K562 (cell line): ENCODE data around the gene EN1. TPM values are rescaled to one million over a fixed set of nuclear protein-coding genes. Genes with fewer than 3 reads are reported as not detected.

Experiments
- ATAC-seq: fragments of 200-7000 bp; cut with Tn5 transposase; 3 replicates; pipeline ENCODE4 v1.9.1; 2020; ENCODE audit warnings: moderate library complexity
- BruUV-seq: library from RNA; stranded (reverse); fragments of 400-500 nt; replicated peaks from 2 replicates; lab custom pipeline; 2021; lab: Mats Ljungman, UMichigan
- CTCF ChIA-PET: fragments of 300-600 bp; formaldehyde crosslinking; extraction: SDS; loops from one replicate; lab custom pipeline; 2021; ENCODE audit warnings: low intra/inter-chr PET ratio; lab: Yijun Ruan, JAX
- POLR2A ChIA-PET: fragments of 300-600, 350-650 bp; sonication (Branson Sonifier 250); formaldehyde crosslinking; extraction: SDS; loops from one replicate; lab custom pipeline; 2021; ENCODE audit warnings: antibody characterized with exemption, inconsistent platforms; lab: Yijun Ruan, JAX
- DNase-seq, 4 experiments: peaks; one replicate each; pipeline versions ENCODE4 v3.0.0 to v3.0.0-alpha.2; 2011 to 2018; ENCODE audit warnings: low spot score in 3 of 4, mixed read lengths in 3 of 4; ENCODE audit errors: extremely low read depth in 1 of 4
- FAIRE-seq: peaks from 2 replicates; lab custom pipeline; 2011; peaks lifted over from hg19 to GRCh38; lab: Jason Lieb, UNC
- H2AFZ ChIP-seq: 2 replicates; pipeline ENCODE4 v1.6.0; 2011; ENCODE audit warnings: low read depth, low read length, control low read depth, inconsistent platforms
- H3K27ac ChIP-seq: fragments of 200-600 bp; 3 replicates; pipeline ENCODE4 v1.8.0; 2011; ENCODE audit warnings: low read depth, mild to moderate bottlenecking, control low read depth, inconsistent platforms, low read length, moderate library complexity, mixed read lengths; ENCODE audit errors: extremely low read depth
- H3K27me3 ChIP-seq, 2 experiments: fragments of 300-600 bp in 1 of 2; 2 replicates in 1 of 2; 3 replicates in 1 of 2; pipeline versions ENCODE4 v1.6.0 to v1.8.0; 2011; ENCODE audit warnings: inconsistent platforms in 2 of 2, low read length in 2 of 2, mild to moderate bottlenecking in 1 of 2, mixed read lengths in 1 of 2, moderate library complexity in 1 of 2; ENCODE audit not compliant: control insufficient read depth in 2 of 2, insufficient read depth in 2 of 2
- H3K36me3 ChIP-seq: fragments of 300-600 bp; 3 replicates; pipeline ENCODE4 v1.8.0; 2011; ENCODE audit warnings: mild to moderate bottlenecking, low read length, inconsistent platforms; ENCODE audit not compliant: control insufficient read depth, insufficient read depth
- H3K4me1 ChIP-seq, 2 experiments: fragments of 200-600 bp in 1 of 2; replicated peaks in 1 of 2; 2 replicates in 1 of 2; 3 replicates in 1 of 2; pipeline versions ENCODE4 v1.5.1 to v1.8.0; 2011; ENCODE audit warnings: inconsistent platforms in 2 of 2, low read length in 2 of 2, mild to moderate bottlenecking in 1 of 2, mixed read lengths in 1 of 2, moderate library complexity in 1 of 2; ENCODE audit not compliant: control insufficient read depth in 2 of 2, insufficient read depth in 2 of 2
- H3K4me2 ChIP-seq: 2 replicates; pipeline ENCODE4 v1.6.1; 2011; ENCODE audit warnings: low read length, control low read depth, inconsistent platforms, mixed read lengths; ENCODE audit not compliant: insufficient read depth
- H3K4me3 ChIP-seq: fragments of 200-600 bp; sonication (generic), shearing (Covaris generic); 2 replicates; pipeline ENCODE4 v1.5.1; 2016; ENCODE audit warnings: control low read depth, inconsistent platforms
- H3K79me2 ChIP-seq: fragments of 200-600 bp; 3 replicates; pipeline ENCODE4 v1.8.0; 2011; ENCODE audit warnings: low read length, inconsistent platforms; ENCODE audit not compliant: control insufficient read depth, insufficient read depth
- H3K9ac ChIP-seq, 2 experiments: 2 replicates each; pipeline versions ENCODE4 v1.6.0 to v1.6.1; 2011; ENCODE audit warnings: low read depth in 2 of 2, low read length in 2 of 2, control low read depth in 1 of 2, inconsistent platforms in 1 of 2, mild to moderate bottlenecking in 1 of 2, mixed read lengths in 1 of 2; ENCODE audit not compliant: insufficient read depth in 1 of 2
- H3K9me1 ChIP-seq: one replicate; pipeline ENCODE4 v1.6.0; 2011; ENCODE audit warnings: inconsistent platforms, mild to moderate bottlenecking, low read length, moderate library complexity; ENCODE audit not compliant: control insufficient read depth, insufficient read depth
- H3K9me3 ChIP-seq: replicated peaks from 2 replicates; pipeline ENCODE4 v1.5.1; 2011; ENCODE audit warnings: low read depth, low read length, inconsistent platforms; ENCODE audit not compliant: control insufficient read depth, insufficient read depth
- H4K20me1 ChIP-seq: replicated peaks from 2 replicates; pipeline ENCODE4 v1.6.1; 2011; ENCODE audit warnings: low read length, inconsistent platforms, mixed read lengths; ENCODE audit not compliant: control insufficient read depth, insufficient read depth
- MBD1 ChIP-seq: fragments of 250-450 bp; sonication (Bioruptor Pico); IDR thresholded peaks from 2 replicates; pipeline ENCODE4 v1.8.0; 2022; ENCODE audit warnings: inconsistent platforms
- MTA3 ChIP-seq: fragments of 450-650 bp; formaldehyde crosslinking; IDR thresholded peaks from 2 replicates; pipeline ENCODE4 v1.6.1; 2017; ENCODE audit warnings: mild to moderate bottlenecking, borderline replicate concordance
- TAF1 ChIP-seq: IDR thresholded peaks from 2 replicates; pipeline ENCODE4 v1.6.1; 2011; ENCODE audit warnings: mild to moderate bottlenecking, low read length, moderate library complexity; ENCODE audit not compliant: insufficient read depth, control insufficient read depth, severe bottlenecking; ENCODE audit errors: extremely low read depth
- USF2 ChIP-seq: sonication (generic); formaldehyde crosslinking; IDR thresholded peaks from 2 replicates; pipeline ENCODE4 v1.5.0; 2020; ENCODE audit warnings: missing genetic modification reagents
- ZNF282 ChIP-seq: sonication (generic); formaldehyde crosslinking; IDR thresholded peaks from 2 replicates; pipeline ENCODE4 v1.8.1; 2023; ENCODE audit warnings: missing genetic modification reagents
- ZNF316 ChIP-seq: fragments of 450-650 bp; IDR thresholded peaks from 2 replicates; pipeline ENCODE4 v1.6.1; 2016
- WGBS: fragments of 100-300 bp; shearing (Covaris generic); methylation state at CpG from one replicate; pipeline ENCODE4 v1.1.6; 2016; ENCODE audit warnings: low coverage, mixed read lengths; ENCODE audit not compliant: insufficient coverage; ENCODE audit errors: missing lambda C conversion rate; 5-methylcytosine and 5-hydroxymethylcytosine counted together
- in situ Hi-C: fragments of 300-500 bp; cut with MboI; formaldehyde crosslinking; loops from 4 replicates; pipeline ENCODE4 v1.15.0; 2018; ENCODE audit warnings: inconsistent platforms, mixed read lengths
- intact Hi-C: fragments of 100-400 bp; cut with micrococcal nuclease; formaldehyde crosslinking; loops from 2 replicates; pipeline ENCODE4 v1.14.2; 2022
- polyA plus RNA-seq, 8 experiments: library from polyadenylated mRNA; depleted of rRNA in 4 of 8; stranded (reverse) in 5 of 8; unstranded in 3 of 8; fragments of >200 nt; fragmentation: Nextera tagmentation in 2 of 8; fragmentation: Illumina TruSeq in 1 of 8; extraction: Ambion mirVana in 2 of 8; extraction: Trizol in 1 of 8; gene quantifications; 2 replicates each; pipeline versions ENCODE4 v1.2.1 to v1.2.3, GENCODE V29; 2011 to 2014; ENCODE audit warnings: inconsistent platforms in 1 of 8, missing spikeins in 1 of 8
- total RNA-seq, 7 experiments: library from RNA; depleted of rRNA in 6 of 7; stranded (reverse); fragments of >200 nt in 6 of 7; fragmentation: Illumina TruSeq in 2 of 7; extraction: Trizol in 2 of 7; gene quantifications; 2 replicates each; pipeline versions ENCODE4 v1.2.1 to v1.2.3, GENCODE V29; 2011 to 2021; ENCODE audit warnings: low replicate concordance in 1 of 7
- TF ChIP-seq, protein P1 (sequence below): sonication (generic); formaldehyde crosslinking; IDR thresholded peaks from 2 replicates; pipeline ENCODE4 v1.8.1; 2023; ENCODE audit warnings: mild to moderate bottlenecking, missing genetic modification reagents
- TF ChIP-seq, protein P2 (sequence below): fragments of 450-650 bp; IDR thresholded peaks from 2 replicates; pipeline ENCODE4 v1.6.1; 2018; ENCODE audit warnings: mild to moderate bottlenecking, low read depth; ENCODE audit not compliant: partially characterized antibody

EN1 gene
- total and polyA plus RNA-seq, 9 of the 15 experiments (the other 6 are each of a cell fraction or from before 2014, with no cell fraction given), result 0.06 to 2.0 (median 0.51) TPM

GRCh38 chr2:118837621-118838020 is 9.8 kb downstream of the EN1 start:
- Histone ChIP-seq H3K4me3 (no peak overlapping the region), H3K9me3 (no peaks in the 10 kb centered on the region), H2AFZ (no peak overlapping the region), H3K9me1 (no peaks in the 10 kb centered on the region), H3K79me2 (no peaks in the 10 kb centered on the region), H3K36me3 (no peaks in the 10 kb centered on the region), H3K4me1 (peaks cover 0 to 25% of the 10 kb centered on the region in 2 experiments; a peak in 2 of 5 replicates), H3K4me2 (no peak overlapping the region), H4K20me1 (no peaks in the 10 kb centered on the region), H3K27me3 (peaks cover 0 to 24% of the 10 kb centered on the region in 2 experiments; a peak in 2 of 5 replicates), H3K27ac (no peak overlapping the region), H3K9ac (no peak overlapping the region)
- BruUV-seq, result no TSS peak
- no peak for ATAC-seq
- no peak for DNase-seq
- TF ChIP-seq, protein P1, sequence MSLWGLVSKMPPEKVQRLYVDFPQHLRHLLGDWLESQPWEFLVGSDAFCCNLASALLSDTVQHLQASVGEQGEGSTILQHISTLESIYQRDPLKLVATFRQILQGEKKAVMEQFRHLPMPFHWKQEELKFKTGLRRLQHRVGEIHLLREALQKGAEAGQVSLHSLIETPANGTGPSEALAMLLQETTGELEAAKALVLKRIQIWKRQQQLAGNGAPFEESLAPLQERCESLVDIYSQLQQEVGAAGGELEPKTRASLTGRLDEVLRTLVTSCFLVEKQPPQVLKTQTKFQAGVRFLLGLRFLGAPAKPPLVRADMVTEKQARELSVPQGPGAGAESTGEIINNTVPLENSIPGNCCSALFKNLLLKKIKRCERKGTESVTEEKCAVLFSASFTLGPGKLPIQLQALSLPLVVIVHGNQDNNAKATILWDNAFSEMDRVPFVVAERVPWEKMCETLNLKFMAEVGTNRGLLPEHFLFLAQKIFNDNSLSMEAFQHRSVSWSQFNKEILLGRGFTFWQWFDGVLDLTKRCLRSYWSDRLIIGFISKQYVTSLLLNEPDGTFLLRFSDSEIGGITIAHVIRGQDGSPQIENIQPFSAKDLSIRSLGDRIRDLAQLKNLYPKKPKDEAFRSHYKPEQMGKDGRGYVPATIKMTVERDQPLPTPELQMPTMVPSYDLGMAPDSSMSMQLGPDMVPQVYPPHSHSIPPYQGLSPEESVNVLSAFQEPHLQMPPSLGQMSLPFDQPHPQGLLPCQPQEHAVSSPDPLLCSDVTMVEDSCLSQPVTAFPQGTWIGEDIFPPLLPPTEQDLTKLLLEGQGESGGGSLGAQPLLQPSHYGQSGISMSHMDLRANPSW, result no peak
- TF ChIP-seq ZNF316, result no peak
- TF ChIP-seq, protein P2, sequence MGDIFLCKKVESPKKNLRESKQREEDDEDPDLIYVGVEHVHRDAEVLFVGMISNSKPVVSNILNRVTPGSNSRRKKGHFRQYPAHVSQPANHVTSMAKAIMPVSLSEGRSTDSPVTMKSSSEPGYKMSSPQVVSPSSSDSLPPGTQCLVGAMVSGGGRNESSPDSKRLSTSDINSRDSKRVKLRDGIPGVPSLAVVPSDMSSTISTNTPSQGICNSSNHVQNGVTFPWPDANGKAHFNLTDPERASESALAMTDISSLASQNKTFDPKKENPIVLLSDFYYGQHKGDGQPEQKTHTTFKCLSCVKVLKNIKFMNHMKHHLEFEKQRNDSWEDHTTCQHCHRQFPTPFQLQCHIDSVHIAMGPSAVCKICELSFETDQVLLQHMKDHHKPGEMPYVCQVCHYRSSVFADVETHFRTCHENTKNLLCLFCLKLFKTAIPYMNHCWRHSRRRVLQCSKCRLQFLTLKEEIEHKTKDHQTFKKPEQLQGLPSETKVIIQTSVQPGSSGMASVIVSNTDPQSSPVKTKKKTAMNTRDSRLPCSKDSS, result no peak
- no peak for TF ChIP-seq MBD1 (CRISPR knock-in tag)
- no peak for TF ChIP-seq USF2 (CRISPR knock-in tag)
- TF ChIP-seq ZNF282, result no peak
- TF ChIP-seq MTA3, result no peak
- no peak for TF ChIP-seq TAF1
- POLR2A ChIA-PET, result no interaction called here
- no peak for FAIRE-seq
- WGBS, result 9% methylated on average over 2 of the region's 2 CpGs
- in situ Hi-C loops, result no loop called here
- CTCF ChIA-PET, result no interaction called here
- intact Hi-C loops, result no loop called here
